ENCODE measurements around the gene XYLT2. TPM values are rescaled to one million over a fixed set of nuclear protein-coding genes. Genes with fewer than 3 reads are reported as not detected.
A peak's percentile ranks its signal among the peaks of the same experiment; 100 is the strongest.

The XYLT2 gene
- total and polyA plus RNA-seq, 2 of the 13 experiments (the other 11 are each of a cell fraction or from before 2014, with no cell fraction given): 17.0 to 22.1 TPM

DNA sequence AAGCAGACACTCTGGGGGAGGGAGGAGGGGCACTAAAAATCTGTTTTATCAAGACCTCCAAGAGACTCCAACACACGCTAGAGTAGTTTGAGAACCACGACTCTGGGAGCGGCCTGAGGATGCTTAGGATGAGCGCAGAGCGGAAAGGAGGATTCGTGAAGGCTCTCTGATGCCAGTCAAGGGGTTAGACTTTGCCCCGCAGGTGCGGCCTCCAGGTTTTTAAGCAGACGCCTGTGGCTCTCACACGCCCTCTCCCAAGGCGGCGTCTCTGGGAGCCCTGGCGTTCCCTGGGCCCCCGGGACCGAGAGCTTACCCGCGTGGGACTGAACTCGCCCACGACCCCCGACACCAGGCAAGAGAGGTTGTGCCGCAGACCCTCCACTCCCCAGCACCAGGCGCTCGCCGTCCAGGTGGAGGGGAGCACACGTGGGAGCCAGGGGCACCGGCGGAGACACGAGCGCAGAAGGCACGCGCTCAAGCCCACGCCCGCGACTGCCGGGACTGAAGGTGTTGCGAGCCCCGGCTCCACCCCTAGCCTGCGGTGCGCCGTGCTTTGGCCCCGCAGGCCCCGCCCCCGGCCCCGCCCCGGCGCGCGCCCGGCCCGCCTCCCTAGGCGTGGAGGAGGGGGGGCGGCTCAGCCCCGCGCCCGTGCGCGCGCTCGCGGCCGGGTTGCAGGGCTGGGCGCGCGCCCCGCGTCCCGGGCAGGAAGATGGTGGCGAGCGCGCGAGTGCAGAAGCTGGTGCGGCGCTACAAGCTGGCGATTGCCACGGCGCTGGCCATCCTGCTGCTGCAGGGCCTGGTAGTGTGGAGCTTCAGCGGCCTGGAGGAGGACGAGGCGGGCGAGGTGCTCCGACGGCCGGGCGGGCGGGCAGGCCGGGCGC, at the start of gene XYLT2 (continued):
- TF ChIP-seq, protein P1, sequence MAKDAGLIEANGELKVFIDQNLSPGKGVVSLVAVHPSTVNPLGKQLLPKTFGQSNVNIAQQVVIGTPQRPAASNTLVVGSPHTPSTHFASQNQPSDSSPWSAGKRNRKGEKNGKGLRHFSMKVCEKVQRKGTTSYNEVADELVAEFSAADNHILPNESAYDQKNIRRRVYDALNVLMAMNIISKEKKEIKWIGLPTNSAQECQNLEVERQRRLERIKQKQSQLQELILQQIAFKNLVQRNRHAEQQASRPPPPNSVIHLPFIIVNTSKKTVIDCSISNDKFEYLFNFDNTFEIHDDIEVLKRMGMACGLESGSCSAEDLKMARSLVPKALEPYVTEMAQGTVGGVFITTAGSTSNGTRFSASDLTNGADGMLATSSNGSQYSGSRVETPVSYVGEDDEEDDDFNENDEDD (CRISPR knock-in tag; IDR thresholded peaks at IDR 0.05; ENCODE audit: borderline replicate concordance): peak; percentile 62; the same call in 1 of the 2 replicates
- TF ChIP-seq FOXA3 (CRISPR knock-in tag; IDR thresholded peaks at IDR 0.05): no peak
- TF ChIP-seq, protein P2, sequence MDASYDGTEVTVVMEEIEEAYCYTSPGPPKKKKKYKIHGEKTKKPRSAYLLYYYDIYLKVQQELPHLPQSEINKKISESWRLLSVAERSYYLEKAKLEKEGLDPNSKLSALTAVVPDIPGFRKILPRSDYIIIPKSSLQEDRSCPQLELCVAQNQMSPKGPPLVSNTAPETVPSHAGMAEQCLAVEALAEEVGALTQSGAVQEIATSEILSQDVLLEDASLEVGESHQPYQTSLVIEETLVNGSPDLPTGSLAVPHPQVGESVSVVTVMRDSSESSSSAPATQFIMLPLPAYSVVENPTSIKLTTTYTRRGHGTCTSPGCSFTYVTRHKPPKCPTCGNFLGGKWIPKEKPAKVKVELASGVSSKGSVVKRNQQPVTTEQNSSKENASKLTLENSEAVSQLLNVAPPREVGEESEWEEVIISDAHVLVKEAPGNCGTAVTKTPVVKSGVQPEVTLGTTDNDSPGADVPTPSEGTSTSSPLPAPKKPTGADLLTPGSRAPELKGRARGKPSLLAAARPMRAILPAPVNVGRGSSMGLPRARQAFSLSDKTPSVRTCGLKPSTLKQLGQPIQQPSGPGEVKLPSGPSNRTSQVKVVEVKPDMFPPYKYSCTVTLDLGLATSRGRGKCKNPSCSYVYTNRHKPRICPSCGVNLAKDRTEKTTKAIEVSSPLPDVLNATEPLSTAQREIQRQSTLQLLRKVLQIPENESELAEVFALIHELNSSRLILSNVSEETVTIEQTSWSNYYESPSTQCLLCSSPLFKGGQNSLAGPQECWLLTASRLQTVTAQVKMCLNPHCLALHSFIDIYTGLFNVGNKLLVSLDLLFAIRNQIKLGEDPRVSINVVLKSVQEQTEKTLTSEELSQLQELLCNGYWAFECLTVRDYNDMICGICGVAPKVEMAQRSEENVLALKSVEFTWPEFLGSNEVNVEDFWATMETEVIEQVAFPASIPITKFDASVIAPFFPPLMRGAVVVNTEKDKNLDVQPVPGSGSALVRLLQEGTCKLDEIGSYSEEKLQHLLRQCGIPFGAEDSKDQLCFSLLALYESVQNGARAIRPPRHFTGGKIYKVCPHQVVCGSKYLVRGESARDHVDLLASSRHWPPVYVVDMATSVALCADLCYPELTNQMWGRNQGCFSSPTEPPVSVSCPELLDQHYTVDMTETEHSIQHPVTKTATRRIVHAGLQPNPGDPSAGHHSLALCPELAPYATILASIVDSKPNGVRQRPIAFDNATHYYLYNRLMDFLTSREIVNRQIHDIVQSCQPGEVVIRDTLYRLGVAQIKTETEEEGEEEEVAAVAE (CRISPR knock-in tag; IDR thresholded peaks at IDR 0.05; ENCODE audit: borderline replicate concordance): no peak
- no peak for TF ChIP-seq ZNF383 (CRISPR knock-in tag; IDR thresholded peaks at IDR 0.05; ENCODE audit: borderline replicate concordance)
- TF ChIP-seq, protein P3, sequence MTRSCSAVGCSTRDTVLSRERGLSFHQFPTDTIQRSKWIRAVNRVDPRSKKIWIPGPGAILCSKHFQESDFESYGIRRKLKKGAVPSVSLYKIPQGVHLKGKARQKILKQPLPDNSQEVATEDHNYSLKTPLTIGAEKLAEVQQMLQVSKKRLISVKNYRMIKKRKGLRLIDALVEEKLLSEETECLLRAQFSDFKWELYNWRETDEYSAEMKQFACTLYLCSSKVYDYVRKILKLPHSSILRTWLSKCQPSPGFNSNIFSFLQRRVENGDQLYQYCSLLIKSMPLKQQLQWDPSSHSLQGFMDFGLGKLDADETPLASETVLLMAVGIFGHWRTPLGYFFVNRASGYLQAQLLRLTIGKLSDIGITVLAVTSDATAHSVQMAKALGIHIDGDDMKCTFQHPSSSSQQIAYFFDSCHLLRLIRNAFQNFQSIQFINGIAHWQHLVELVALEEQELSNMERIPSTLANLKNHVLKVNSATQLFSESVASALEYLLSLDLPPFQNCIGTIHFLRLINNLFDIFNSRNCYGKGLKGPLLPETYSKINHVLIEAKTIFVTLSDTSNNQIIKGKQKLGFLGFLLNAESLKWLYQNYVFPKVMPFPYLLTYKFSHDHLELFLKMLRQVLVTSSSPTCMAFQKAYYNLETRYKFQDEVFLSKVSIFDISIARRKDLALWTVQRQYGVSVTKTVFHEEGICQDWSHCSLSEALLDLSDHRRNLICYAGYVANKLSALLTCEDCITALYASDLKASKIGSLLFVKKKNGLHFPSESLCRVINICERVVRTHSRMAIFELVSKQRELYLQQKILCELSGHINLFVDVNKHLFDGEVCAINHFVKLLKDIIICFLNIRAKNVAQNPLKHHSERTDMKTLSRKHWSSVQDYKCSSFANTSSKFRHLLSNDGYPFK (CRISPR knock-in tag; IDR thresholded peaks at IDR 0.05; ENCODE audit: borderline replicate concordance): no peak; the same call in 1 of the 2 replicates
- TF ChIP-seq KLF6 (CRISPR knock-in tag; IDR thresholded peaks at IDR 0.05): no peak
- TF ChIP-seq, protein P4, sequence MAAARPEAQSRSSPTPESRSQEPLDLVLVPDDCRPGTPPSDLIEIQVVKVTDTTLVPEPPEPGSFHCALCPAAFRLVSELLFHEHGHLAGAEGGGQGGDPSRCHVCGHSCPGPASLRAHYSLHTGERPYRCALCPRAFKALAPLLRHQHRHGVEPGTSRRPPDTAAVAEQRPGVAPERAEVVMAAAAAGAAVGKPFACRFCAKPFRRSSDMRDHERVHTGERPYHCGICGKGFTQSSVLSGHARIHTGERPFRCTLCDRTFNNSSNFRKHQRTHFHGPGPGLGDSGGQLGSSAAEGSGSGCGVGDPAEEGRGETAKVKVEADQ (CRISPR knock-in tag; IDR thresholded peaks at IDR 0.05; ENCODE audit: borderline replicate concordance): no peak; the same call in 1 of the 2 replicates
- peak; percentile 71; the same call in 1 of the 2 replicates for TF ChIP-seq TARDBP (CRISPR knock-in tag; IDR thresholded peaks at IDR 0.05)
- TF ChIP-seq SMAD9 (CRISPR knock-in tag; IDR thresholded peaks at IDR 0.05): no peak
- TF ChIP-seq ZMYM3 (CRISPR knock-in tag; IDR thresholded peaks at IDR 0.05): peak; percentile 17; the same call in 1 of the 2 replicates
- TF ChIP-seq, protein P5, sequence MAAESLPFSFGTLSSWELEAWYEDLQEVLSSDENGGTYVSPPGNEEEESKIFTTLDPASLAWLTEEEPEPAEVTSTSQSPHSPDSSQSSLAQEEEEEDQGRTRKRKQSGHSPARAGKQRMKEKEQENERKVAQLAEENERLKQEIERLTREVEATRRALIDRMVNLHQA (CRISPR knock-in tag; IDR thresholded peaks at IDR 0.05): no peak
- TF ChIP-seq MAFF (IDR thresholded peaks at IDR 0.05; ENCODE audit: low read depth, low read length): no peak
- no peak; the same call in 1 of the 2 replicates for TF ChIP-seq IRF2 (CRISPR knock-in tag; IDR thresholded peaks at IDR 0.05)
- TF ChIP-seq, protein P6, sequence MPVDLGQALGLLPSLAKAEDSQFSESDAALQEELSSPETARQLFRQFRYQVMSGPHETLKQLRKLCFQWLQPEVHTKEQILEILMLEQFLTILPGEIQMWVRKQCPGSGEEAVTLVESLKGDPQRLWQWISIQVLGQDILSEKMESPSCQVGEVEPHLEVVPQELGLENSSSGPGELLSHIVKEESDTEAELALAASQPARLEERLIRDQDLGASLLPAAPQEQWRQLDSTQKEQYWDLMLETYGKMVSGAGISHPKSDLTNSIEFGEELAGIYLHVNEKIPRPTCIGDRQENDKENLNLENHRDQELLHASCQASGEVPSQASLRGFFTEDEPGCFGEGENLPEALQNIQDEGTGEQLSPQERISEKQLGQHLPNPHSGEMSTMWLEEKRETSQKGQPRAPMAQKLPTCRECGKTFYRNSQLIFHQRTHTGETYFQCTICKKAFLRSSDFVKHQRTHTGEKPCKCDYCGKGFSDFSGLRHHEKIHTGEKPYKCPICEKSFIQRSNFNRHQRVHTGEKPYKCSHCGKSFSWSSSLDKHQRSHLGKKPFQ (CRISPR knock-in tag; IDR thresholded peaks at IDR 0.05; ENCODE audit: insufficient replicate concordance): no peak
- no peak for TF ChIP-seq SNAPC2 (CRISPR knock-in tag; IDR thresholded peaks at IDR 0.05)
- TF ChIP-seq TEAD2 (CRISPR knock-in tag; IDR thresholded peaks at IDR 0.05): no peak
- TF ChIP-seq ELF1 (CRISPR knock-in tag; IDR thresholded peaks at IDR 0.05): no peak

Measured in HepG2 (cell line).